ENCODE data around the gene ABHD8.

ABHD8 gene

GRCh38 chr19:17347361-17347760, 44.1 kb upstream of the ABHD8 start:
- H3K36me3 ChIP-seq (replicated peaks), result no peaks in the 10 kb centered on the region
- no peaks in the 10 kb centered on the region for H3K27me3 ChIP-seq (replicated peaks)
- TF ChIP-seq, protein P1, sequence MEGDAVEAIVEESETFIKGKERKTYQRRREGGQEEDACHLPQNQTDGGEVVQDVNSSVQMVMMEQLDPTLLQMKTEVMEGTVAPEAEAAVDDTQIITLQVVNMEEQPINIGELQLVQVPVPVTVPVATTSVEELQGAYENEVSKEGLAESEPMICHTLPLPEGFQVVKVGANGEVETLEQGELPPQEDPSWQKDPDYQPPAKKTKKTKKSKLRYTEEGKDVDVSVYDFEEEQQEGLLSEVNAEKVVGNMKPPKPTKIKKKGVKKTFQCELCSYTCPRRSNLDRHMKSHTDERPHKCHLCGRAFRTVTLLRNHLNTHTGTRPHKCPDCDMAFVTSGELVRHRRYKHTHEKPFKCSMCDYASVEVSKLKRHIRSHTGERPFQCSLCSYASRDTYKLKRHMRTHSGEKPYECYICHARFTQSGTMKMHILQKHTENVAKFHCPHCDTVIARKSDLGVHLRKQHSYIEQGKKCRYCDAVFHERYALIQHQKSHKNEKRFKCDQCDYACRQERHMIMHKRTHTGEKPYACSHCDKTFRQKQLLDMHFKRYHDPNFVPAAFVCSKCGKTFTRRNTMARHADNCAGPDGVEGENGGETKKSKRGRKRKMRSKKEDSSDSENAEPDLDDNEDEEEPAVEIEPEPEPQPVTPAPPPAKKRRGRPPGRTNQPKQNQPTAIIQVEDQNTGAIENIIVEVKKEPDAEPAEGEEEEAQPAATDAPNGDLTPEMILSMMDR (IDR thresholded peaks at IDR 0.05; ENCODE audit: low read depth, low read length, missing control alignments), result no peak
- DNase-seq, result no peak
- no peak overlapping the region for H3K4me3 ChIP-seq (ENCODE audit: low read depth, low read length)
- H3K27ac ChIP-seq, result no peak overlapping the region
- in situ Hi-C loops (cut with HindIII; ENCODE audit: low pct_ligation_motif_present, low sequenced_read_pairs), result no loop called here

- no peaks in the 10 kb centered on the region for H3K36me3 ChIP-seq (replicated peaks)
- H3K27ac ChIP-seq, result no peak overlapping the region
- peak; percentile 64 for DNase-seq
- TF ChIP-seq, protein P1 (IDR thresholded peaks at IDR 0.05; ENCODE audit: low read depth, low read length, missing control alignments), result peak; percentile 95
- in situ Hi-C loops (cut with HindIII; ENCODE audit: low pct_ligation_motif_present, low sequenced_read_pairs), result no loop called here
- H3K4me3 ChIP-seq (ENCODE audit: low read depth, low read length), result no peak overlapping the region
- no peaks in the 10 kb centered on the region for H3K27me3 ChIP-seq (replicated peaks)
Measured at GRCh38 chr19:17346109-17346671, 43.0 kb upstream of the ABHD8 start.

- Histone ChIP-seq H3K27ac (no peak overlapping the region), H3K36me3 (replicated peaks) (no peaks in the 10 kb centered on the region), H3K4me3 (ENCODE audit: low read depth, low read length) (no peak overlapping the region), H3K27me3 (replicated peaks) (no peaks in the 10 kb centered on the region)
- TF ChIP-seq, protein P1 (IDR thresholded peaks at IDR 0.05; ENCODE audit: low read depth, low read length, missing control alignments), result no peak
- in situ Hi-C loops (cut with HindIII; ENCODE audit: low pct_ligation_motif_present, low sequenced_read_pairs), result no loop called here
- no peak for DNase-seq
Measured at GRCh38 chr19:17341845-17342244, 38.6 kb upstream of the ABHD8 start.

DNA sequence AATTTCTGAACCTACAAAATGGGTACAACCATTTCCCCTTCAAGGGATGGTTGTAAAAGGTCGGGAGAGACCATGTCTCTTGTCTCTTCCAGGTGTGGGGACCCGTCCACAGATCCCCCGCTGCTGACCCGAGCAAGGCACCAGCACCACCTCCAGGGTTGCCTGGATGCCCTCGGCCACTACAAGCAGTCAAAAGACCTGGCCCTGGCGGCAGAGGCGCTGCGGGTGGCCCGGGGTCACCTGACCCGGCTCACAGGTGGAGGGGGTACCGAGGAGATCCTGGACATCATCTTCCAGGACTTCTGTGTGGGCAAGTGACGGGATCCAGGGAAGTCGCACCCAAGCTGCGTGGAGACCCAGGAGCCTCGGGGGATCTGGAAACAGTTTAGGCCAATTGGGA, 38.2 kb upstream of the ABHD8 start:
- TF ChIP-seq, protein P1 (IDR thresholded peaks at IDR 0.05; ENCODE audit: low read depth, low read length, missing control alignments), result no peak
- H3K27me3 ChIP-seq (replicated peaks), result no peaks in the 10 kb centered on the region
- no peak overlapping the region for H3K4me3 ChIP-seq (ENCODE audit: low read depth, low read length)
- no peak overlapping the region for H3K27ac ChIP-seq
- no peaks in the 10 kb centered on the region for H3K36me3 ChIP-seq (replicated peaks)
- no peak for DNase-seq
- in situ Hi-C loops (cut with HindIII; ENCODE audit: low pct_ligation_motif_present, low sequenced_read_pairs), result no loop called here

DNA sequence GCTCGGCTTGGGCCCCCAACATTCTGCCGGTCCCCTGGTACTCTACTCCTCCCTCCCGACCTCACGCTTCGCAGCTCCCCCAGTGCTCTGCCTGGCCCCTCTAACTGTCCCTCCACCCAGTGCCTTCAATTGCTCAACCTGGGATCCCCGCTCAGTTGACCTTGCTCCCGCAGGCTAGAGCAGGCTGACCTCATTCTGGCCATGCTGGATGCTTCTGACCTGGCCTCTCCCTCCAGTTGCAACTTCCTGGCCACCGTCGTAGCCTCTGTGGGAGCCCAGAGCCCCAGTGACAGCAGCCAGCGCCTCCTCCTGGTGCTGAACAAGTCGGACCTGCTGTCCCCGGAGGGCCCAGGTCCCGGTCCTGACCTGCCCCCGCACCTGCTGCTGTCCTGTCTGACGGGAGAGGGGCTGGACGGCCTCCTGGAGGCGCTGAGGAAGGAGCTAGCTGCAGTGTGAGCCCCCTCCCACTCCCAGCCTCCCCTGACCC, 37.7 kb upstream of the ABHD8 start:
- DNase-seq, result no peak
- no peaks in the 10 kb centered on the region for H3K36me3 ChIP-seq (replicated peaks)
- H3K4me3 ChIP-seq (ENCODE audit: low read depth, low read length), result no peak overlapping the region
- no peaks in the 10 kb centered on the region for H3K27me3 ChIP-seq (replicated peaks)
- H3K27ac ChIP-seq, result no peak overlapping the region
- TF ChIP-seq, protein P1 (IDR thresholded peaks at IDR 0.05; ENCODE audit: low read depth, low read length, missing control alignments), result no peak
- in situ Hi-C loops (cut with HindIII; ENCODE audit: low pct_ligation_motif_present, low sequenced_read_pairs), result no loop called here

DNA sequence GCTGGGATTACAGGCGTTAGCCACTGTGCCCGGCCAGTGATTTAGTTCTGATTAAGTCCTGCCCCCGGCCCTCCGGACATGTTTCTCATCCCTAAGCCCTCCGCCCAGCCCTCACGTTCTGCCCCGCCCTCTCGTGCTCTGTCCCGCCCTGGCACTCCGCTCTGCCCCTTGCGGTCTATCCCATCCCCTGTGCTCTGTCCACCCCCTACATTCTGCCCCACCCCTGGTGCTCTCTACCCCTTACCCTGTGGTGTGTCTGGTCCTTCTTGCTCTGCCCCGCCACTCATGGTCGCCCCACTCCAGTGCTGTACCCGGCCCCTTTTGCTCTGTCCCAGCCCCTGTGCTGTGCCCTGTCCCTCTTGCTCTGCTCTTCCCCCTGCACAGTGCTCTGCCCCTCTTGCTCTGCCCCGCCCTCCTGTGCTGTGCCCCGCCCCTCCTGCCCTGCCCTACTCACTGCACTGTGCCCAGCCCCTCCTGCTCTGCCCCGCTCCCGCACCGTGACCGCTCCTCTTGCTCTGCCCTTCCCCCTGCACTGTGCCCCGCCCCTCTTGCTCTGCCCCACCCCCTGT, 37.2 kb upstream of the ABHD8 start:
- in situ Hi-C loops (cut with HindIII; ENCODE audit: low pct_ligation_motif_present, low sequenced_read_pairs), result no loop called here
- no peak for DNase-seq
- TF ChIP-seq, protein P1 (IDR thresholded peaks at IDR 0.05; ENCODE audit: low read depth, low read length, missing control alignments), result no peak

More for the DNA sequence above, 37.2 kb upstream of the ABHD8 start:
- Histone ChIP-seq H3K36me3 (replicated peaks) (no peaks in the 10 kb centered on the region), H3K4me3 (ENCODE audit: low read depth, low read length) (no peak overlapping the region), H3K27me3 (replicated peaks) (no peaks in the 10 kb centered on the region), H3K27ac (no peak overlapping the region)
